ENCODE data around the gene LTK.

The LTK gene

DNA sequence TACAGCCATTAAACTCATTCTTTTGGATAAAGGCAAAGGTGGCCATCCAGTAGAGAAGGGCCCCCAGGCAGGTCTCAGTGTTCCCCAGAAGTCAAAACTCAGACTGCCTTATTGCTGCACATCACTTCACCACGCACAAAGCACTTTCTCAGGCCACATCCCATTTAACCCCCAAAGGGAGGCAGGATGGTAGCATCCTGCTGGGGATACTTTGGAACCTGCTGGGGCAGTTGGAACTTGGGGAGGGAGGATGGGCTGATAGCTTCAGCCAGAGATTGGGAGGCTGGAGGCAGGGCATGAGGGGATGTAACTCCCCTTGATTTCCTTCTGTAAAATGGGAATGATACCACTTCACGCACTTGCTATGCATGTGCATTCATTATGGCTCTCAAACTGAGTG, 15.0 kb downstream of the LTK start:
- no peak for DNase-seq (ENCODE audit: low read depth)

DNA sequence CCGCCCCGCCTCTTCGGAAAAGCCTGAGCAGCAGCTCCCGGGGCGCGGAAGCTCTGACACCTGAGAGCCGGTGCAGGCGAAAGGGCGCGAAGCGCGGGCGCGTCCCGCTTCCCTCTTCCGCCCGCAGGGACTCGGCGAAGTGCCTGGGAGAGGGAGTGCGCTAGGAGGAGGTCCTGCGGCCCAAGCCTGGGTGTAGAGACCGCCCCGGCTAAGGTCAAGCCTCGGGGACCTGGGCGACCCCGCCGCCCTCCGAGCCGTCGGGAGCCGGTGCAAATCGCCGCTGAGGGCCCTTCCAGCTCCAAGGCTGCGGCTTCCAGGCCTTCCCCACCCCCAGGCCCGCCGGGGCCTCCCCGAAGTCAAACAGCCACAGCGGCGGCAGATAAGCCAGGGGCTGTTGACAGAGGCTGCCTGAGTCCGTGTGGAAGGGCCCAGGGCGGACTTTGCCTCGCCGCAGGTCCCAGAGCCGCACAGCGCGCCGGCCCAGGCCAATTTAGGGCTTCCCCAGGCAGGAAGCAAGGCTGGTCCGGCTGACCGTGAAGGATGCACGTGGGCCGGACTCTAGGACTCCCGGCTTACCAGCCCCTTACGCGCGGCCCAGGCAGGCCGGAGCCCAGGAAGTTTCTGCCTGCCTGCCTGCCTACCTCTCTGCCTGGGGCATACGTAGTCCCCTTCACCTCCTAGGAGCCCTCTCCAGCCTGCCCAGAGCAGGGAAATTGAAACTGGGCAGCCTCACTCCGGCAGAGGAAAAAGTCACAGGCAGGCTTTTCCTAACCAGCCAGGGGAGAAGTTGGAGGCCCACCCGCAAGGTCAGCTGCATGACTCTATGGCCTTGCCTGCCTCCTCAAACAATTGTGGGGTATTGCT, 17.7 kb downstream of the LTK start:
- DNase-seq (ENCODE audit: low read depth): no peak

DNA sequence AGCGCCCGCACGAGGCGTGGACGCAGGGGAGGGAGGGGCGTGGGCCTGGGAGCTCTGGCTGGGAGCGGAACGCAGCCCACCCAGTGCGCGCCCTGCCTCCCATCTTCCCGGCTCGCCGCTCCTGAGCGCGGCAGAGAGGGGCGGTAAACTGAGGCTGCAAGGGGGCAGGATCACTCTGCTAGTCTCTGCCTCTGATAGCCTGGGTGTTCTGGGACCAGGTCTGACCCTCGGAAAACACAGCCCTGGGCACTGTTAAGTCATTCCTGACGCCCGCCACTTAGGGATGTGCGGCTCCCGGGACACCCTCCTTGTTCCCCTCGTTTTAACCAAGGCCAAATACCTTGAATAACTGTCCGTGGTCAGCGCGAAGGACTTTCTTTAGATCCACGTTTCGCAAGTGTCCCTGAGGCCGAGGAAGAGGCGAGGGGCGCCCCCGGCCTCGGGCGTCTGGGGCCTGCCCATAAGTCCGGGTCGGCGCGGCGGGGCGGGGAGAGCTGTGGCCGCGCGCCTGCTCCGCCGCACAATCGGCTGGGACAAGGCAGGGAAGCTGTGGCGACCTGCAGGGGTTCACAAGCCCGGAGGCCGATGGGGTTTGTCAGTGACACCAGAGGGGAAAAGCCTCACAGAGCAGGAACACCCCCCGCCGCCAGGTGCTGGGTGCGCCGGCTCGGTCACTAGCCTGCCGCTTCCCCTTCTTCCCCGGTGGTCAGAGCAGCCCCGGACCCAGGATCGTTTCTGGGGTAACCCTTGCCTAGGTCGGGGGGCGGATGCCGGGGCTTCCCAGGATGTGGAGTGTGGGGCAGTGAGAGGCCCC, 18.5 kb downstream of the LTK start:
- DNase-seq (ENCODE audit: low read depth): no peak

GRCh38 chr15:41494190-41494921, 19.3 kb downstream of the LTK start:
- DNase-seq (ENCODE audit: low read depth): no peak

DNA sequence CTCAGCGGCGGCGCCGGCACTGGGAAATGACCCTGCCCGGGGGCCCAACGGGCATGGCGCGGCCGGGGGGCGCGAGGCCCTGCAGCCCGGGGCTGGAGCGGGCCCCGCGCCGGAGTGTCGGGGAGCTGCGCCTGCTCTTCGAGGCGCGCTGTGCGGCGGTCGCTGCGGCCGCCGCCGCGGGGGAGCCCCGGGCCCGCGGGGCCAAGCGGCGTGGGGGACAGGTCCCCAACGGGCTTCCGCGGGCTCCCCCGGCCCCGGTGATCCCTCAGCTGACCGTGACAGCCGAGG, 19.8 kb downstream of the LTK start:
- no peak for DNase-seq (ENCODE audit: low read depth)

DNA sequence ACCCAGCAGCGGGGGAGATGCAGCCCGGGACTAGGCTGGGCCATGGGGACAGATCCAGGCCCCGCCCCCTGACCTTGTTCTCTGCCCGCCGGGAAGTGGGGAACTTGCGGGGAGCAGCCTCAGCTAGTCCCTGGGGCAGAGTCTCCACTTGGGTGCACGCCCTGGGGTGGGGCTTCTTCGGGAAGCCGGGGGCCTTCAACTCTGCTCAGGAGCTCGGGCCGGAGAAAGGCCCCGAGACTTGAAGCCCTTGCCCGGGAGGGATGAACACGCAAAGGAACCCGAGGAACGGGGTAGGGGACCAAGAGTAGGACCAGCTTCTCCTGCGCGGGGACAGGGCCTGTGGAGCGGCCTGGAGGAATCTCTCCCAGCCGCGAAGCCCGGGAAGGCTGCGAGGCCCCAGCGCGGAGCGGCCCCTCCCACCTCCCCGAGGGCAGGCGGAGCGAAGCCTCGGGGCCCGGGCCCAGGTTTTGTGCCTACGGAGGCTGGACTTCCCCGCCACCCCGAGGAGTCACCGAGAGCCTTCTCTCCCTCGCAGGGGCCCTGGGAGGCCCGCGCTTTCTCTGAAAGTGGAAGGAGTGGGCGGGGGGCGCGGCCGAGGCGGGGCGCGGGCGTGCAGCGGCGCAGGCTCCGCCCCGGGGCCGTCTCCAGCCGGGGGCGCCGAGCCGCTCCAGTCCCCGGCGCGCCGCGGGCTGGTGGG, 20.3 kb downstream of the LTK start, which contains the start of gene ITPKA:
TSS of gene ITPKA (plus strand) at position 670 of the 697 bp plus-strand sequence. CDS start 54 bp downstream, outside the sequence.
- no peak for DNase-seq (ENCODE audit: low read depth)

- DNase-seq (ENCODE audit: low read depth): no peak
These were observed 20.9 kb downstream of the LTK start for GRCh38 chr15:41492597-41493204.

- no peak for DNase-seq (ENCODE audit: low read depth)
These were observed 21.7 kb downstream of the LTK start for GRCh38 chr15:41491889-41492288.

GRCh38 chr15:41490355-41490754, 23.3 kb downstream of the LTK start:
- peak; percentile 86 for DNase-seq (ENCODE audit: low read depth)

GRCh38 chr15:41489641-41490040, 24.0 kb downstream of the LTK start:
- no peak for DNase-seq (ENCODE audit: low read depth)

GRCh38 chr15:41487802-41488201, 25.8 kb downstream of the LTK start:
- no peak for DNase-seq (ENCODE audit: low read depth)

- DNase-seq (ENCODE audit: low read depth): no peak
These were observed 26.2 kb downstream of the LTK start for GRCh38 chr15:41487381-41487780.

GRCh38 chr15:41486286-41486685, 27.3 kb downstream of the LTK start:
- no peak for DNase-seq (ENCODE audit: low read depth)

GRCh38 chr15:41484937-41485625, 28.5 kb downstream of the LTK start:
- no peak for DNase-seq (ENCODE audit: low read depth)

DNA sequence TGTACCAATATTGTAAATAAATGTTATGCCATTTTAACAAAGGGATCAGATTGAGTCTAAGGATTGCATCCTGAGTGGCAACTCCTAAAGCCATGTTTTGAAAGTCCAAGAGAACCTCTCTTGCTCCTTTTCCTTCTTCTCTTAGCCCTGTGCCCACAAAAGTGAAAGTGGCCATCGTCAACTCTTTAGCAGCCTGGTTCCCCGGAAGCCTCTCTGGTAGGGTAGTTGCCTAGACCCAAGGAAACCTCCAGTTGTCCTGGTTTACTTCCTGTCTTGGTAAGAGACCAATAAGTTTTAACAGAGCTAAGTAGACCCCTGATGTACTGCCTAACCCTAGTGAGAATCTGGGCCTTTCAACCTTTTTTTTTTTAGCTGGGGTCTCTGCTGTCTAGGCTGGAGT, 30.1 kb downstream of the LTK start:
- DNase-seq (ENCODE audit: low read depth): no peak

GRCh38 chr15:41483115-41483514, 30.5 kb downstream of the LTK start:
- no peak for DNase-seq (ENCODE audit: low read depth)

DNA sequence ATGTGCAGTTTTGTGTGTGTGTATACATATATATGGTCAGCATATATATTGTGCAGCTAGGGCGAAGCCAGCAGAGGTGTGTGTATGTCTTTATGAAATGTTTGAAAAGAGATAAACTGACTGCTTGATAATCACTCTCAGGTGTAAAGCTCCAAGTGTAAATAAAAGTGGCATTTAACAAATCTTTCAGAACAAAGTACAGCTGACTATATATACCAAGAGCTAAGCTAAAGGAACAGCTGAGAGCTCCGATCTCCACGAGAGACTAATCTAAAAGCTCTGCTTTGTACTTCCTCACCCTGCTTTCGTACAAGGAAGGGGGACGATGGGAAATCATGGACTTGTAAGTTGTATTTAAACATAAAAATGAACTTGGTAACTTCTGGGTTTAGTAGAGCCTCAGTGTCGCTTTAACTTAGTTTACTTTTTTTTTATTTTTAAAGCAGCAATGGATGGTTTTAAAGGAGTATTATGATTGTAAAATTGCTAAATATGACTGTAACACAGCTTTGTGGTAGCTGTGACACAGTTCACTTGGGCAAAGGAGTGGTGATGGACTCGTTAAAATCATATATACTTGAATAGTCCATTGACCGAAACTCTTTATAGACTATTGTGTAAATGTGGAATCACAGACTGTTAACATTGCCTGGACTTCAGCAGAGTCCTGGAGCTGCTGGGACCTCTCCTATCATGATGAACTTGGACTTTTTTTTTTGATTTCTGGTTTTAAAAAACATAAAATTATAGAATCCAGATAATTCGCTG, 31.3 kb downstream of the LTK start:
- DNase-seq (ENCODE audit: low read depth): no peak

DNA sequence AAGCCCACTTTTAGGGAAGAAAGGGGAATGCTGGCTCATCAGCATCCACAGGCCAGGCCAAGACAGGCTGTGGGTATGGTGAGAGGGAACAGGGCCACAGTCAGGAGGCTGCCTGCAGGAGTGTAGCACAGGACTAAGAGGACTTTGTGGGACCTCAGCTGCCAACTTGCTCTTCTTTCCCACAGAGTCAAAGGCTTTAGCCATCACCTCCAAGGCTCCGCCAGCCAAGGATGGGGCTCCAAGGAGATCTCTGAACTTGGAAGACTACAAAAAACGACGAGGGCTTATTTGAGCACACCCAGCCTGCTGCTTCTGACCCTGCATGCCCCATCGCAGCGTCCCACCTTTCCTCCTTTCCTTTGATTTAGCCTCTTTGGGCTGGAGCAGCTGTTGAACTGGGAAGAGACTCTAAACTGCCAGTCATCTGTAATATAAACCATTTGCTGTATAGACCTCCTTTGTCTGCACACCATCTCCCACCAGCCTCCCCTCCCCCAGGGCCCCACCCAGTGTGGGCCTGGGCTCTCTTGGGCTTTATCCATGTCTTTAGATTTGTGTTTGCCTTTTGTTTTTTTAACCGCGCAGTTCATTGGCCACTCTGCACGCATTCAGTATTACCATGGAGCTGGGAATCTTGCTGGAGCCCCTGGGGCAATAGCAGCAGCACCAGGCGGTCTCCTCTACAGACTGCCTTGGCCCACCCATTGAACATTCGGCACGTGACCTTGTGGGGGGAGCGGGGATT, 33.1 kb downstream of the LTK start:
- no peak for DNase-seq (ENCODE audit: low read depth)

DNA sequence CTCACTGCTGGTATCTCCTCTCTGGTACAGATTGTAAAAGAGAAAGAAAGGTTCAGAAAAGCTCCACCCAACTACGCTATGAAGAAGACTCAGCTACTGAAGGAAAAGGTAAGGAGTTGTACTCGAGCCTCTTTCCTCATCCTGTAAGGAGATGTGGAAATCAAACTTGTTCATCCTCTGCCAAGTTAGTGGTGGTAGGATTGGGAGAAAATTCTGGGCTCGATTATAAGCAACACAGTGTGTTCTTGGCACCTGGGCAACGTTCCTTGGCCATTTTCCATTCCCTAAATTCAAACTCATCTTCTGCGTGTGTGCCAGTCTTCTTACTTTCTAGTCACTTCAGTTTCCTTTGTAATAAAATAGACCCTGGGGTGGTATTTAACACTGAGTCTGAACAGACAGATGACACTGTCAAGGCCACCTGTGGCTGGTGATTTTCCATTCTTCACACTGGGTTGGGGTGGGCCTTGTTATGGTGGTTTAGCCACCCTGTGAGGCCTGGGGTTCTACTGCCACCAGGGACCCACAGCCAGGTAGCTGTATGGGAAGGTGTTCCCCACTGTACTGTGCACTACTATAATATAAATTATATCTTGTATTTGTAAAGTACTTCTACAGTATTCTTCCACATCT, 37.1 kb downstream of the LTK start:
- no peak for DNase-seq (ENCODE audit: low read depth)
